Astrocyte (in vitro differentiated cells and primary cell): ENCODE measurements around the gene PDGFRB.

Source experiments
- CTCF ChIP-seq: IDR thresholded peaks from 2 replicates; pipeline ENCODE4 v1.5.1; 2011; ENCODE audit warnings: low read depth, mild to moderate bottlenecking, inconsistent platforms, low read length, moderate library complexity; ENCODE audit not compliant: insufficient read depth
- EZH2 ChIP-seq: IDR thresholded peaks from 2 replicates; pipeline ENCODE4 v1.6.1; 2012; ENCODE audit warnings: mild to moderate bottlenecking, low read length, inconsistent platforms; ENCODE audit not compliant: insufficient read depth

- TF ChIP-seq EZH2: no peak
- TF ChIP-seq CTCF: no peak
Measured at GRCh38 chr5:150156027-150156368, 353 bp upstream of the PDGFRB start.
